ENCODE results near the gene SLC25A5.

The SLC25A5 gene

GRCh38 chrX:119467433-119467832, 811 bp upstream of the SLC25A5 start:
- Histone ChIP-seq H3K9me3 (replicated peaks in 1 of 2; ENCODE audit: control insufficient read depth in 2 of 2, insufficient read depth in 1 of 2, low read depth in 1 of 2, low read length in 2 of 2) (no peaks in the 10 kb centered on the region), H2AK5ac (ENCODE audit: low read depth, low read length) (no peak overlapping the region), H3K27ac (replicated peaks; ENCODE audit: low read length) (no peak overlapping the region), H3K27me3 (ENCODE audit: control insufficient read depth in 3 of 3, insufficient read depth in 3 of 3, low read depth in 1 of 3, low read length in 3 of 3) (no peaks in the 10 kb centered on the region), H2BK5ac (ENCODE audit: low read length) (no peak overlapping the region), H2BK12ac (ENCODE audit: low read length) (no peak overlapping the region), H3K4ac (ENCODE audit: low read length) (no peak overlapping the region), H2BK120ac (ENCODE audit: low read depth, low read length) (no peak overlapping the region), H3K4me2 (ENCODE audit: insufficient read depth, low read length, poor library complexity, severe bottlenecking) (no peak overlapping the region), H3K36me3 (replicated peaks in 1 of 2; ENCODE audit: control insufficient read depth in 2 of 2, insufficient read depth in 2 of 2, low read length in 2 of 2) (peaks cover 9 to 18% of the 10 kb centered on the region in 2 donors), H3K18ac (ENCODE audit: low read length) (no peak overlapping the region), H3K4me3 (ENCODE audit: low read length in 2 of 2) (no peak overlapping the region), H3K9ac (ENCODE audit: low read depth, low read length, poor library complexity) (no peak overlapping the region), H3K4me1 (ENCODE audit: control insufficient read depth in 2 of 2, insufficient read depth in 1 of 2, low read depth in 1 of 2, low read length in 2 of 2) (peaks cover 0 to 4% of the 10 kb centered on the region in 2 donors), H4K8ac (ENCODE audit: low read depth, low read length) (no peak overlapping the region), H4K91ac (ENCODE audit: low read depth, low read length, poor library complexity) (no peak overlapping the region), H3K14ac (ENCODE audit: low read length) (no peak overlapping the region), H2AFZ (ENCODE audit: low read length) (no peak overlapping the region), H3K23ac (ENCODE audit: low read depth, low read length, poor library complexity) (no peak overlapping the region), H3K79me1 (ENCODE audit: low read depth, low read length) (no peaks in the 10 kb centered on the region), H2BK15ac (ENCODE audit: low read length) (no peak overlapping the region)
- no peak for DNase-seq (ENCODE audit: low spot score)
- no CpG with 5 or more reads among the region's 6 CpGs for WGBS, 2 donors (ENCODE audit: extremely low coverage in 2 of 2, insufficient read length in 2 of 2, insufficient replicate concordance in 1 of 2)

- peaks cover 0 to 4% of the 10 kb centered on the region in 2 donors for H3K4me1 ChIP-seq (ENCODE audit: control insufficient read depth in 2 of 2, insufficient read depth in 1 of 2, low read depth in 1 of 2, low read length in 2 of 2)
- no peak overlapping the region for H2BK12ac ChIP-seq (ENCODE audit: low read length)
- H2BK5ac ChIP-seq (ENCODE audit: low read length), result peak overlapping the region; percentile 39
- WGBS, 2 donors (ENCODE audit: extremely low coverage in 2 of 2, insufficient read length in 2 of 2, insufficient replicate concordance in 1 of 2), result no CpG with 5 or more reads among the region's 78 CpGs
- no peaks in the 10 kb centered on the region for H3K9me3 ChIP-seq (replicated peaks in 1 of 2; ENCODE audit: control insufficient read depth in 2 of 2, insufficient read depth in 1 of 2, low read depth in 1 of 2, low read length in 2 of 2)
- no peak overlapping the region for H4K8ac ChIP-seq (ENCODE audit: low read depth, low read length)
- peak overlapping the region; percentile 88 for H3K9ac ChIP-seq (ENCODE audit: low read depth, low read length, poor library complexity)
- no peak overlapping the region for H3K14ac ChIP-seq (ENCODE audit: low read length)
- H3K4me2 ChIP-seq (ENCODE audit: insufficient read depth, low read length, poor library complexity, severe bottlenecking), result peak overlapping the region; percentile 62
- H2BK120ac ChIP-seq (ENCODE audit: low read depth, low read length), result no peak overlapping the region
- no peak overlapping the region for H2BK15ac ChIP-seq (ENCODE audit: low read length)
- no peak overlapping the region for H3K4ac ChIP-seq (ENCODE audit: low read length)
- peak overlapping the region; percentile 86 for H2AFZ ChIP-seq (ENCODE audit: low read length)
- DNase-seq (ENCODE audit: low spot score), result peak; percentile 78
- H2AK5ac ChIP-seq (ENCODE audit: low read depth, low read length), result no peak overlapping the region
- H3K79me1 ChIP-seq (ENCODE audit: low read depth, low read length), result no peaks in the 10 kb centered on the region
- H3K4me3 ChIP-seq (ENCODE audit: low read length in 2 of 2), result peak overlapping the region; percentile 86 to 97
- no peaks in the 10 kb centered on the region for H3K27me3 ChIP-seq (ENCODE audit: control insufficient read depth in 3 of 3, insufficient read depth in 3 of 3, low read depth in 1 of 3, low read length in 3 of 3)
- peak overlapping the region; percentile 65 for H3K23ac ChIP-seq (ENCODE audit: low read depth, low read length, poor library complexity)
- no peak overlapping the region for H3K27ac ChIP-seq (replicated peaks; ENCODE audit: low read length)
- peaks cover 9 to 18% of the 10 kb centered on the region in 2 donors for H3K36me3 ChIP-seq (replicated peaks in 1 of 2; ENCODE audit: control insufficient read depth in 2 of 2, insufficient read depth in 2 of 2, low read length in 2 of 2)
- H3K18ac ChIP-seq (ENCODE audit: low read length), result peak overlapping the region; percentile 89
- H4K91ac ChIP-seq (ENCODE audit: low read depth, low read length, poor library complexity), result no peak overlapping the region
Measured at GRCh38 chrX:119468551-119469312, 488 bp downstream of the SLC25A5 start.

GRCh38 chrX:119469313-119469635, 1.0 kb downstream of the SLC25A5 start:
- Histone ChIP-seq H3K4me1 (ENCODE audit: control insufficient read depth in 2 of 2, insufficient read depth in 1 of 2, low read depth in 1 of 2, low read length in 2 of 2) (peaks cover 0 to 4% of the 10 kb centered on the region in 2 donors), H3K36me3 (replicated peaks in 1 of 2; ENCODE audit: control insufficient read depth in 2 of 2, insufficient read depth in 2 of 2, low read length in 2 of 2) (peaks cover 9 to 18% of the 10 kb centered on the region in 2 donors), H2BK120ac (ENCODE audit: low read depth, low read length) (no peak overlapping the region), H3K14ac (ENCODE audit: low read length) (no peak overlapping the region), H3K9ac (ENCODE audit: low read depth, low read length, poor library complexity) (peak overlapping the region; percentile 70), H4K8ac (ENCODE audit: low read depth, low read length) (no peak overlapping the region), H3K18ac (ENCODE audit: low read length) (no peak overlapping the region), H2BK5ac (ENCODE audit: low read length) (no peak overlapping the region), H2BK15ac (ENCODE audit: low read length) (no peak overlapping the region), H3K23ac (ENCODE audit: low read depth, low read length, poor library complexity) (no peak overlapping the region), H3K27me3 (ENCODE audit: control insufficient read depth in 3 of 3, insufficient read depth in 3 of 3, low read depth in 1 of 3, low read length in 3 of 3) (no peaks in the 10 kb centered on the region), H3K9me3 (replicated peaks in 1 of 2; ENCODE audit: control insufficient read depth in 2 of 2, insufficient read depth in 1 of 2, low read depth in 1 of 2, low read length in 2 of 2) (no peaks in the 10 kb centered on the region), H3K27ac (replicated peaks; ENCODE audit: low read length) (no peak overlapping the region), H3K79me1 (ENCODE audit: low read depth, low read length) (no peaks in the 10 kb centered on the region), H2AK5ac (ENCODE audit: low read depth, low read length) (no peak overlapping the region), H3K4me3 (ENCODE audit: low read length in 2 of 2) (peak overlapping the region; percentile 85 to 86), H3K4me2 (ENCODE audit: insufficient read depth, low read length, poor library complexity, severe bottlenecking) (peak overlapping the region; percentile 40), H2AFZ (ENCODE audit: low read length) (no peak overlapping the region), H2BK12ac (ENCODE audit: low read length) (no peak overlapping the region), H3K4ac (ENCODE audit: low read length) (no peak overlapping the region), H4K91ac (ENCODE audit: low read depth, low read length, poor library complexity) (no peak overlapping the region)
- WGBS, 2 donors (ENCODE audit: extremely low coverage in 2 of 2, insufficient read length in 2 of 2, insufficient replicate concordance in 1 of 2), result no CpG with 5 or more reads among the region's 8 CpGs
- DNase-seq (ENCODE audit: low spot score), result no peak

DNA sequence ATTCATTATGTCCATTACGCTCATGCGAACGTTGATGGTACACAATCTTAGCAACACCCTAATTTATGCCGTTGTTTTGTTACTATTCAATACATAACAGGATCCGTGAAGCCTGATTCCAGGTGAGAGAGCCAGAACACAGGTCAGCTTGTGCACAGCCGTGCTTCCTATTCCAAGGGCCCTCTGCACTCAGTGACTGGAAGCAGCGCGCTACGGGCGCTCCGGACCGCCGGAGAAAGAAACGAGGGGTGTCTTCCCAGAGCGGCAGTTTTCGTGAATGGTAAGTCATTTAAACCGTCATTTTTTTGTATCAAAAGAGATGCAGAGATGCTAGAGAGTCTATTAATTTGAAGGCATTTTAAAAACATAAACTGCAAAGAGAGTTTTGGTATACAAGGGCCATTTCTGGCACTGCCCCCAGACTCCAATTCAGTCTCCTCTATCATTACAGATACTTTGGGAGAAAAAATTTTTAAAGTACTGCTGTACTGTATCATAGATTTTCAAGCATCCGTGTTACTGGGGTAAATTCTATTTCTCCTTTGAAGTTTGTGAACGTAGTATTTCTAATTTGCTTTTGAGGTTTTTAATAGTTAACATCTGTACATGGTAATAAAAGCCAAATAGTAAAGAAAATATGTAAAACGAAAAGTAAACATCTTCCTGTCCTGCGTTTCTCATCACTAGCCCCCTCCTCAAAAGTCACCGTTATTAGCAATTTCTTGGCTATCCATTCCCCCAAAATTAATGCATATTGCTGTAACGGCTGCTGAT, 6.6 kb downstream of the SLC25A5 start:
- Histone ChIP-seq H3K27ac (replicated peaks; ENCODE audit: low read length) (no peak overlapping the region), H3K23ac (ENCODE audit: low read depth, low read length, poor library complexity) (no peak overlapping the region), H3K4me3 (ENCODE audit: low read length in 2 of 2) (no peak overlapping the region), H2BK15ac (ENCODE audit: low read length) (no peak overlapping the region), H2BK120ac (ENCODE audit: low read depth, low read length) (no peak overlapping the region), H2BK5ac (ENCODE audit: low read length) (no peak overlapping the region), H2AK5ac (ENCODE audit: low read depth, low read length) (no peak overlapping the region), H3K36me3 (replicated peaks in 1 of 2; ENCODE audit: control insufficient read depth in 2 of 2, insufficient read depth in 2 of 2, low read length in 2 of 2) (peaks cover 9 to 16% of the 10 kb centered on the region in 2 donors), H3K9ac (ENCODE audit: low read depth, low read length, poor library complexity) (no peak overlapping the region), H2AFZ (ENCODE audit: low read length) (no peak overlapping the region), H4K8ac (ENCODE audit: low read depth, low read length) (no peak overlapping the region), H3K14ac (ENCODE audit: low read length) (no peak overlapping the region), H3K18ac (ENCODE audit: low read length) (no peak overlapping the region), H3K4me2 (ENCODE audit: insufficient read depth, low read length, poor library complexity, severe bottlenecking) (no peak overlapping the region), H3K79me1 (ENCODE audit: low read depth, low read length) (no peaks in the 10 kb centered on the region), H3K4ac (ENCODE audit: low read length) (no peak overlapping the region), H2BK12ac (ENCODE audit: low read length) (no peak overlapping the region), H3K9me3 (replicated peaks in 1 of 2; ENCODE audit: control insufficient read depth in 2 of 2, insufficient read depth in 1 of 2, low read depth in 1 of 2, low read length in 2 of 2) (no peaks in the 10 kb centered on the region), H4K91ac (ENCODE audit: low read depth, low read length, poor library complexity) (no peak overlapping the region), H3K4me1 (ENCODE audit: control insufficient read depth in 2 of 2, insufficient read depth in 1 of 2, low read depth in 1 of 2, low read length in 2 of 2) (no peaks in the 10 kb centered on the region), H3K27me3 (ENCODE audit: control insufficient read depth in 3 of 3, insufficient read depth in 3 of 3, low read depth in 1 of 3, low read length in 3 of 3) (no peaks in the 10 kb centered on the region)
- no CpG with 5 or more reads among the region's 23 CpGs for WGBS, 2 donors (ENCODE audit: extremely low coverage in 2 of 2, insufficient read length in 2 of 2, insufficient replicate concordance in 1 of 2)
- DNase-seq (ENCODE audit: low spot score), result no peak
